ENCODE data around the gene TMC8.

GRCh38 chr17:78179372-78179771 lies 48.8 kb downstream of the TMC8 start:
- TF ChIP-seq POLR2AphosphoS5 (IDR thresholded peaks at IDR 0.05), result no peak
- no peak for TF ChIP-seq RAD21 (conservative IDR thresholded peaks at IDR 0.05)
- TF ChIP-seq EZH2 (IDR thresholded peaks at IDR 0.05; ENCODE audit: borderline replicate concordance, insufficient read depth, low read length, poor library complexity, severe bottlenecking), result no peak
- no peak for TF ChIP-seq REST (IDR thresholded peaks at IDR 0.05; ENCODE audit: borderline replicate concordance)
- TF ChIP-seq, protein P1, sequence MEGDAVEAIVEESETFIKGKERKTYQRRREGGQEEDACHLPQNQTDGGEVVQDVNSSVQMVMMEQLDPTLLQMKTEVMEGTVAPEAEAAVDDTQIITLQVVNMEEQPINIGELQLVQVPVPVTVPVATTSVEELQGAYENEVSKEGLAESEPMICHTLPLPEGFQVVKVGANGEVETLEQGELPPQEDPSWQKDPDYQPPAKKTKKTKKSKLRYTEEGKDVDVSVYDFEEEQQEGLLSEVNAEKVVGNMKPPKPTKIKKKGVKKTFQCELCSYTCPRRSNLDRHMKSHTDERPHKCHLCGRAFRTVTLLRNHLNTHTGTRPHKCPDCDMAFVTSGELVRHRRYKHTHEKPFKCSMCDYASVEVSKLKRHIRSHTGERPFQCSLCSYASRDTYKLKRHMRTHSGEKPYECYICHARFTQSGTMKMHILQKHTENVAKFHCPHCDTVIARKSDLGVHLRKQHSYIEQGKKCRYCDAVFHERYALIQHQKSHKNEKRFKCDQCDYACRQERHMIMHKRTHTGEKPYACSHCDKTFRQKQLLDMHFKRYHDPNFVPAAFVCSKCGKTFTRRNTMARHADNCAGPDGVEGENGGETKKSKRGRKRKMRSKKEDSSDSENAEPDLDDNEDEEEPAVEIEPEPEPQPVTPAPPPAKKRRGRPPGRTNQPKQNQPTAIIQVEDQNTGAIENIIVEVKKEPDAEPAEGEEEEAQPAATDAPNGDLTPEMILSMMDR (IDR thresholded peaks at IDR 0.05; ENCODE audit: poor library complexity, severe bottlenecking), result no peak
- no peak for TF ChIP-seq EP300 (conservative IDR thresholded peaks at IDR 0.05; ENCODE audit: poor library complexity, severe bottlenecking)
- no peak for TF ChIP-seq MXI1 (conservative IDR thresholded peaks at IDR 0.05; ENCODE audit: poor library complexity, severe bottlenecking)

Measured in neural cell (in vitro differentiated cells).